Chondrocyte (in vitro differentiated cells): Measurements from ENCODE around the gene C1orf216. TPM values are rescaled to one million over a fixed set of nuclear protein-coding genes. Genes with fewer than 3 reads are reported as not detected.

Source experiments
- DNase-seq: peaks from one replicate; pipeline ENCODE4 v3.0.0; 2021; ENCODE audit warnings: mixed read lengths, low spot score
- H3K27ac Mint-ChIP-seq: one replicate; pipeline ENCODE4 v1.8.0; 2021; ENCODE audit warnings: mild to moderate bottlenecking, moderate library complexity, mixed read lengths; ENCODE audit not compliant: unreplicated experiment
- H3K27me3 Mint-ChIP-seq: 2 replicates; pipeline ENCODE4 v1.8.0; 2021; ENCODE audit warnings: low read depth, mixed read lengths
- H3K36me3 Mint-ChIP-seq: 2 replicates; pipeline ENCODE4 v1.8.0; 2021; ENCODE audit warnings: low read depth, mixed read lengths
- H3K4me1 Mint-ChIP-seq: 2 replicates; pipeline ENCODE4 v1.8.0; 2021; ENCODE audit warnings: low read depth, mild to moderate bottlenecking, mixed read lengths
- H3K4me3 Mint-ChIP-seq: one replicate; pipeline ENCODE4 v1.8.0; 2021; ENCODE audit warnings: mild to moderate bottlenecking, moderate library complexity, mixed read lengths; ENCODE audit not compliant: unreplicated experiment
- H3K9me3 Mint-ChIP-seq: 2 replicates; pipeline ENCODE4 v1.8.0; 2021; ENCODE audit warnings: low read depth, mixed read lengths
- CTCF ChIP-seq: fragments of 200-600 bp; sonication (generic); IDR thresholded peaks from 2 replicates; pipeline ENCODE4 v1.5.0; 2021; ENCODE audit warnings: antibody characterized with exemption, mild to moderate bottlenecking, moderate library complexity
- total RNA-seq: library from RNA; stranded (reverse); gene quantifications from 3 replicates; pipeline ENCODE4 v1.2.1, GENCODE V29; 2021

Gene C1orf216
- total RNA-seq, 1 donor from 2014 or later: 24.8 TPM

GRCh38 chr1:35753626-35754260 is 35.1 kb upstream of the C1orf216 start:
- Mint-ChIP-seq H3K4me3 (no peak overlapping the region), H3K36me3 (no peaks in the 10 kb centered on the region), H3K27ac (no peak overlapping the region), H3K4me1 (no peaks in the 10 kb centered on the region), H3K27me3 (no peaks in the 10 kb centered on the region), H3K9me3 (no peaks in the 10 kb centered on the region)
- no peak for DNase-seq
- TF ChIP-seq CTCF: no peak

GRCh38 chr1:35748326-35748725 is 29.6 kb upstream of the C1orf216 start:
- no peak for DNase-seq
- H3K4me1 Mint-ChIP-seq: no peaks in the 10 kb centered on the region
- peaks cover 1% of the 10 kb centered on the region for H3K36me3 Mint-ChIP-seq
- H3K4me3 Mint-ChIP-seq: no peak overlapping the region
- no peaks in the 10 kb centered on the region for H3K27me3 Mint-ChIP-seq
- no peaks in the 10 kb centered on the region for H3K9me3 Mint-ChIP-seq
- TF ChIP-seq CTCF: no peak
- no peak overlapping the region for H3K27ac Mint-ChIP-seq

GRCh38 chr1:35745124-35745730 is 26.5 kb upstream of the C1orf216 start:
- peaks cover 1% of the 10 kb centered on the region for H3K36me3 Mint-ChIP-seq
- TF ChIP-seq CTCF: no peak
- no peak overlapping the region for H3K27ac Mint-ChIP-seq
- no peaks in the 10 kb centered on the region for H3K27me3 Mint-ChIP-seq
- H3K4me3 Mint-ChIP-seq: no peak overlapping the region
- no peaks in the 10 kb centered on the region for H3K4me1 Mint-ChIP-seq
- no peak for DNase-seq
- no peaks in the 10 kb centered on the region for H3K9me3 Mint-ChIP-seq

GRCh38 chr1:35737120-35737519 is 18.4 kb upstream of the C1orf216 start:
- no peak overlapping the region for H3K4me3 Mint-ChIP-seq
- peaks cover 4% of the 10 kb centered on the region for H3K36me3 Mint-ChIP-seq
- peaks cover 16% of the 10 kb centered on the region for H3K4me1 Mint-ChIP-seq
- no peak for DNase-seq
- H3K9me3 Mint-ChIP-seq: no peaks in the 10 kb centered on the region
- TF ChIP-seq CTCF: no peak
- no peaks in the 10 kb centered on the region for H3K27me3 Mint-ChIP-seq
- no peak overlapping the region for H3K27ac Mint-ChIP-seq

- H3K27me3 Mint-ChIP-seq: no peaks in the 10 kb centered on the region
- DNase-seq: no peak
- H3K36me3 Mint-ChIP-seq: no peaks in the 10 kb centered on the region
- H3K4me3 Mint-ChIP-seq: no peak overlapping the region
- TF ChIP-seq CTCF: no peak
- H3K9me3 Mint-ChIP-seq: no peaks in the 10 kb centered on the region
- peaks cover 5% of the 10 kb centered on the region for H3K4me1 Mint-ChIP-seq
- H3K27ac Mint-ChIP-seq: no peak overlapping the region
Measured at GRCh38 chr1:35727434-35728040, 8.9 kb upstream of the C1orf216 start.
